Epithelial cell of alveolus of lung (primary cell): ENCODE measurements around the gene ZNF526. TPM values are rescaled to one million over a fixed set of nuclear protein-coding genes. Genes with fewer than 3 reads are reported as not detected.

ENCODE experiments used
- total RNA-seq: library from RNA; depleted of rRNA; stranded (reverse); fragments of >200 nt; gene quantifications from 2 replicates; pipeline ENCODE4 v1.2.1, GENCODE V29; 2015

Gene ZNF526
- total RNA-seq, result 8.8 and 10.6 TPM in 2 replicates

GRCh38 chr19:42219812-42220750 is at the start of gene ZNF526:
TSS of gene ZNF526 (plus strand) at chr19:42220312. CDS start at chr19:42224404, 4,092 bp downstream.

GRCh38 chr19:42217520-42218437 is 2.3 kb upstream of the ZNF526 start, which contains the start of gene DEDD2:
TSS of gene DEDD2 (minus strand) at chr19:42217677. CDS start at chr19:42217007, 670 bp downstream.

DNA sequence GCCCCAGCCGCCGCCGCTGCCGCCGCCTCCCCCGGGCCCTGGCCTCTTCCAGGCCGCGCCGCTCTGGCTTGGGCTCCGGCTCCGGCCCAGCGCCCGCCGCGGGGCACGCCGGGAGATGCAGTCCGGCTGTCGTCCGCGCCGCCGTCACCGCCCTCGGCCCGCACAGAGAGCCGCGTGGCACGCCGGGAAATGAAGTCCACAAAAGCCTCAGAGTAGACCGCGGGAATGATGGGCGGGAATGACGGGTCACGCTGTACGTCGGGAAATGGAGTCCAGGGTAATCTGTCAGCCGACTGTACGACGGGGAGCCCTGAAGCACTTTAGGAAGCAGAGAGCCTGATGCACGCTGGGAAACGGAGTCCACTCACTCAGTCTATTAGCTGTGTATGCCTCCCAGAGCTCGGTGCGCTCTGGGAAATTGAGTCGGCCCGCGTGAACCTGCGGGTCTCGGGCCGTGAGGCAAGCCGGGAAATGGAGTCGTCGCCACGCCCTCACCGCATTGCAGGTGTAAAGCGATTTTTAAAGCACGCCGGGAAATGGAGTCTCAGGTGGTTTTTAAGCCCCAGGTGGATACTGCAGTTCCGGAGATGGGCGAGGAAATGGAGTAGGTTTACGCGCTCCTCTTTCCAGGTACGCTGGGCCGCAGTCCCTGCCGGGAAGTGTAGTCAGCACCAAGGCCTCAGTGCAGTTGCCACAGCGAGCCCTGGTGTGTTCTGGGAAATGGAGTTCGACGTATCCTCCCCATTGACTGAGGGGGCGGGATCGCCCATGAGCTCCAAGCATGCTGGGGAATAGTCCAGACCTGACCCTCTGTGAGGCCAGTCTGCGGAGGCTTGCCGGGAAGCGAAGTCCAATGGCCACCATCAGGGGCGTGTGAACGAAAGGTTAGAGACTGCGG is 22.6 kb downstream of the ZNF526 start, which contains the start of gene GSK3A:
TSS of gene GSK3A (minus strand) at position 91 of the 898 bp plus-strand sequence. CDS start 137 bp downstream, outside the sequence.

DNA sequence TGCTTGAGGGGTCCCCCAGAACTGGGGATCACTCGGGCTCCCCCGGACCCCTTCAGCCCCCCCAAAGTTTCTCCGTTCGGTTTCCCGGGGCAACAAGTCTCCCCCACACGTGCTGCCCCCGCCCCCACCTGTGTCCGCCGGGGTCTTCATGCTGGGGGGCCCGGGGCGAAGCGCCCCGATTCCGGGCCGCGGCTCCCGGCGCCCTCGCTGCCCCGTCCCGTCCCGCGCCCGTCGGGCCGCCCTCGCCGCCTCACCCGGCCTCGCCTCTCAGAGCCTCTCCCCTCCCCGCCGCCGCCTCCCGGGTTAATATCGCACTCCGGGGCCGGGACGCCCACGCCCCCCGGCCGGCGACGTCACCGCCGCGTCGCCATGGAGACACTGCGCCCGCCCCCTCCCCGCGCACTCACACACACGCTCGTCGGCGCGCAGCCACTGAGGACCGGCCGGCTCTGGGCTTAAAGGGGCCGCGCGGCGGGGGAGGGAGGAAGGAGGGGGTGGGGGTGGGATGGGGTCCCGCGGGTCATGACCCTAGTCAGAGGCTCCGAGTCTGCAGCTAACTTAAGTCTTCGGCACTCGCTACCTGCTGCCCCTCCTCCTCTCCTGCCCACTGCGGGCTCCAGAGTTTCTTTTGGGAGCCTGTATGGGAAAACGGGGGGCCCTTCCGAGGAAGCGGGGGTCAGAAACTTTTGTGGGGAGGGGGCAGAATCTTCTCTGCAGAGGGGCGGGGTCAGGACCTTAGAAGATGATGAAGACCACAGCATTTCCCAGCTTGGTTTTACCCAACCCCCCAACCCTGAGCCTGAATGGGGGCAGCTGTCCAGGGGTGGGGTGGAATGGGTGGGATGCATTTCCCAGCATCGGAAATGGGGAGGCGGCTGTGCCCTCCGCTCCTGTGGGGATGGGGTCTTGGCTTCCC is 35.0 kb downstream of the ZNF526 start, which contains the start of gene ERF:
TSS of gene ERF (minus strand) at position 279 of the 916 bp plus-strand sequence. CDS start at position 150, 129 bp downstream.

DNA sequence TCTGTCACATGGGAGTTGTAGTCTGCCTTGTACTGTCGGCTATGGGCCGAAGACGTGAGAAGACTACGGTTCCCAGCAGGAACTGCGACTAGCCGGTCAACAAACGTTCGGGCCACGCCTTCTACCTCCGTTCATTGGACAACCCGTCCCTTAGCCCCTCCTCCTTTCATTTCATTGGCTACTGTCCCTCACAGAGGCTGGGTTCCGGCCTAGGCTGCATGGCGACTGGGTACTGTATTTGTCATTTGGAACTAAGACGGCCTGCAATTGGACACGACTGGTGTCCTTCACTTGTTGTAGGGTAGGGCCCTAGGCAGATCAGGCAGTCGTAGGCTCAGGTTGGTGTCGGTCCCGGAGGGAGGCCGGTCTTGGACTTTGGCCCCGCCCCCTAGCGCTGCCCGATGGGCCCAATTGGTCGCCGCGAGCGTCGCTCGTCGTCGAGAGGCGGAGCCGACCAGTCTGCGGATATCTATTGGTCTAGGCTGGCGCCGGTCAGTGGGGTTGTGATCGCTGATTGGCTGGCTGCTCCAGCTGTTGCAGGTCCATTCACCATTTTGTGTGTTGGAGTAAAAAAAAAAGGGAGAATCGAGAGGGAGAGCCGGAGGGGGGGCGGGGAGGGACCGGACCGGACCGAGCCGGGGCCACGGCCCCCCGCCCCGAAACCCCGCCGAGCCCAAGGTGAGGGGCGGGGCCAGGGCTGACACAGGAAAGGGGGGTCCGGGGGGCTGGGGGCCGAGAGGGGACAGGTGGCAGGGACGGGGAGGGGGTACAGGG is 48.8 kb downstream of the ZNF526 start, which contains the start of gene CIC:
TSS of gene CIC (plus strand) at position 549 of the 774 bp plus-strand sequence. CDS start 2,532 bp downstream, outside the sequence.

Other genes with a start within 250 kb of the ZNF526 start
- 0.13 and 0.16 TPM in 2 replicates for gene ATP1A3, start 226.1 kb upstream of the ZNF526 start, total RNA-seq
- gene GRIK5, start 150.1 kb upstream of the ZNF526 start, total RNA-seq, result 0.39 and 2.6 TPM in 2 replicates
- 12.4 and 18.9 TPM in 2 replicates for gene ZNF574, start 144.1 kb upstream of the ZNF526 start, total RNA-seq
- gene POU2F2, start 87.9 kb upstream of the ZNF526 start, total RNA-seq, result 0.32 and 5.0 TPM in 2 replicates
- gene DEDD2, start 2.6 kb upstream of the ZNF526 start, total RNA-seq, result 32.6 and 34.8 TPM in 2 replicates
- gene GSK3A, start 22.3 kb downstream of the ZNF526 start, total RNA-seq, result 20.4 and 28.4 TPM in 2 replicates
- 54.2 and 58.3 TPM in 2 replicates for gene ERF, start 34.8 kb downstream of the ZNF526 start, total RNA-seq
- 29.5 and 39.0 TPM in 2 replicates for gene CIC, start 48.9 kb downstream of the ZNF526 start, total RNA-seq
- 0.78 and 0.88 TPM in 2 replicates for gene PRR19, start 81.8 kb downstream of the ZNF526 start, total RNA-seq
- 20.9 and 56.0 TPM in 2 replicates for gene PAFAH1B3, start 82.3 kb downstream of the ZNF526 start, total RNA-seq
- 0.24 TPM in 1 of 2 replicates, not detected in the other for gene TMEM145, start 93.0 kb downstream of the ZNF526 start, total RNA-seq
- 25.6 and 44.4 TPM in 2 replicates for gene MEGF8, start 105.3 kb downstream of the ZNF526 start, total RNA-seq
- gene CNFN, start 170.0 kb downstream of the ZNF526 start, total RNA-seq, result 1.8 TPM in 1 of 2 replicates, not detected in the other
- gene LIPE, start 207.1 kb downstream of the ZNF526 start, total RNA-seq, result 3.9 and 8.0 TPM in 2 replicates
- gene CXCL17, start 222.6 kb downstream of the ZNF526 start, total RNA-seq, result not detected in 2 replicates